Measurements from ENCODE around the gene NPM3.

GRCh38 chr10:101818872-101819633 lies 35.8 kb upstream of the NPM3 start:
- TF ChIP-seq CTCF (conservative IDR thresholded peaks at IDR 0.05): no peak
- TF ChIP-seq ZFX (IDR thresholded peaks at IDR 0.05): no peak
